Fibroblast of the conjunctiva (primary cell): ENCODE results near the gene CNKSR2.
"Not testable (repeated sequence)": the region's sequence is repeated elsewhere in the genome, so short reads cannot be mapped to it uniquely, and the experiment has no call there.

Source experiments
- DNase-seq: peaks from one replicate; pipeline ENCODE4 v3.0.0-alpha.2; 2010; ENCODE audit warnings: low read depth

The CNKSR2 gene

GRCh38 chrX:21440911-21441310, 66.7 kb downstream of the CNKSR2 start:
- DNase-seq: no peak

- no peak for DNase-seq
Measured at GRCh38 chrX:21457718-21458117, 83.5 kb downstream of the CNKSR2 start.

- DNase-seq: no peak
Measured at GRCh38 chrX:21469071-21469470, 94.9 kb downstream of the CNKSR2 start.

- DNase-seq: no peak
Measured at GRCh38 chrX:21476909-21477308, 102.7 kb downstream of the CNKSR2 start.

- DNase-seq: peak; percentile 43
Measured at GRCh38 chrX:21479695-21480270, 105.6 kb downstream of the CNKSR2 start.

GRCh38 chrX:21481761-21482160, 107.5 kb downstream of the CNKSR2 start:
- no peak for DNase-seq

GRCh38 chrX:21484051-21484450, 109.8 kb downstream of the CNKSR2 start:
- not testable (repeated sequence) for DNase-seq

- no peak for DNase-seq
Measured at GRCh38 chrX:21487832-21488231, 113.6 kb downstream of the CNKSR2 start.

- DNase-seq: no peak
Measured at GRCh38 chrX:21490341-21490740, 116.1 kb downstream of the CNKSR2 start.

GRCh38 chrX:21493226-21493830, 119.1 kb downstream of the CNKSR2 start:
- DNase-seq: no peak

- DNase-seq: no peak
Measured at GRCh38 chrX:21503593-21503992, 129.4 kb downstream of the CNKSR2 start.

GRCh38 chrX:21509912-21510311, 135.7 kb downstream of the CNKSR2 start:
- no peak for DNase-seq

- DNase-seq: no peak
Measured at GRCh38 chrX:21524008-21524407, 149.8 kb downstream of the CNKSR2 start.

GRCh38 chrX:21528076-21528475, 153.9 kb downstream of the CNKSR2 start:
- no peak for DNase-seq

GRCh38 chrX:21529771-21530170, 155.6 kb downstream of the CNKSR2 start:
- DNase-seq: no peak

GRCh38 chrX:21544642-21545041, 170.4 kb downstream of the CNKSR2 start:
- DNase-seq: not testable (repeated sequence)

- DNase-seq: no peak
Measured at GRCh38 chrX:21559417-21559816, 185.2 kb downstream of the CNKSR2 start.

- DNase-seq: no peak
Measured at GRCh38 chrX:21565025-21565424, 190.8 kb downstream of the CNKSR2 start.

GRCh38 chrX:21574793-21575192, 200.6 kb downstream of the CNKSR2 start:
- no peak for DNase-seq

GRCh38 chrX:21581479-21581878, 207.3 kb downstream of the CNKSR2 start:
- no peak for DNase-seq

- no peak for DNase-seq
Measured at GRCh38 chrX:21586001-21586400, 211.8 kb downstream of the CNKSR2 start.

GRCh38 chrX:21590012-21590776, 216.0 kb downstream of the CNKSR2 start:
- DNase-seq: no peak

- no peak for DNase-seq
Measured at GRCh38 chrX:21606002-21606401, 231.8 kb downstream of the CNKSR2 start.
